ENCODE data around the gene BSX.

BSX gene

DNA sequence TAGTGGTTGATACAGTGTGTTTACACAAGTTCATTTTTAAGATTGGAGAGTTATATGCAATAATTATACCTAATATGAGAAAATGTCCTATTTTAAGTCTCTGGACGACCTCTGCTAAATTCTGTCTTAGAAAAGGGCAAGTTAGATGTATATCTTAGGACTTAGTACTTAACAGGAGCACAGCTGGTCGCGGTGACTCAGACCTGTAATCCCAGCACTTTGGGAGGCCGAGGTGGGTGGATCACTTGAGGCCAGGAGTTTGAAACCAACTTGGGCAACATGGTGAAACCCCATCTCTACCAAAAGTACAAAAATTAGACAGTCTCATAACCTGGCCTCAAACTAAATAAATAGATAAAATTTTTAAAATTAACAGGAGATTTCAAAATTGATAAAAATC lies 27.2 kb downstream of the BSX start:
- DNase-seq (ENCODE audit: low spot score): no peak

DNA sequence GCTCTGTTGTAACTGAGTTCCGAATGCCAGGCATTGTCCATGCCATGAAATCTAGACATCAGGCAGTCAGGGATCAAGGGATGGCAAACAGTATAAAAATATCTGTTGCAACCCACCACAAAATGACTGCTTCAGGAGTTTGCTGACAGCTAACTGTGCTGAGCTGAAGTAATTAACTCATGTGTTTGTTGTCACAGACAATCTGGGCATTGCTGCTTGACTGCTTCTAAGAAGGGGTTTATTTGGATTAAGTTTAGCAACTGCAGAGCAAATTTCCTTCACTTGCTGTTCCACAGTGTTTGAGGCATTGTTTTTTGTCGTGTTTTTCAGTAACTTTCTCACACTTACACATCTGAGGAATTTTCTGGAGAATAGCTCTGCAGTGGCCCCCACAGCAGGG lies 30.4 kb downstream of the BSX start:
- DNase-seq (ENCODE audit: low spot score): no peak

DNA sequence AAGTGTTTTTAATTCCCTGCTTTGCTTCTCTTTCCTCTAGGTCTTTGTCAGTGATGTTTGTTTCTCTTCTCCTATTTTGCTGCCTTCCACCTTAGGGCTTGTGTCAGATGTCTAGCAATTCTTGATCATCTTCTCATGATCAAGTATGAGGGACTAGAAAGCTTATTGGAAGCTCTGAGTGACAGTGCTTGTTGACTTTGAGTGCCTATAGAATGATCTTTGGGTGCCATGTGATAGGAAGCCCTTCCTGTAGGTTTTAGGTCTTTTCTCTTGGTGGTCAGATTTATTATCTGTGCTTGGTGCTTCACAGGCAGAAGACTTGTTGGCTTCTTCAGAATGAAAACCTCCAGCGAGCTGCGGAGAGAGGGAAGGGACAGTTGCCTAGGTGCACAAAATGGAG lies 43.1 kb downstream of the BSX start:
- DNase-seq (ENCODE audit: low spot score): no peak

DNA sequence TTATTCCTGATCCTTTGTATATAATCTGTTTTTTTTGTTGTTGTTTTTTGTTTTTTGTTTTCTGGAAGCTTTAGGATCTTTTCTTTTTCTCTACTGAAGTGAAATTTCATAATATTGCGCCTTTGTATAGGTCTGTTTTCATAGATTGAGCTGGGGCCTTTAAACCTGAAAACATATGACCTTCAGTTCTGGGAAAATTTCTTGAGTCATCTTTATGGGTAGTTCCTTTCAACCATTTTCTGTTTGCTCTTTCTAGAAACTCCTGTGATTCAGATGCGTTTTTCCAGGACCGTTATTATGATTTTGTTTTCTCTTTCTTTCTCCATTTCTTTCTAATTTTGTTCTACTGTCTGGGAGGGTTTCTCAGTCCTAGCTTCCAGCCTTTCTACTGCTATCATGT lies 43.7 kb downstream of the BSX start:
- DNase-seq (ENCODE audit: low spot score): no peak

DNA sequence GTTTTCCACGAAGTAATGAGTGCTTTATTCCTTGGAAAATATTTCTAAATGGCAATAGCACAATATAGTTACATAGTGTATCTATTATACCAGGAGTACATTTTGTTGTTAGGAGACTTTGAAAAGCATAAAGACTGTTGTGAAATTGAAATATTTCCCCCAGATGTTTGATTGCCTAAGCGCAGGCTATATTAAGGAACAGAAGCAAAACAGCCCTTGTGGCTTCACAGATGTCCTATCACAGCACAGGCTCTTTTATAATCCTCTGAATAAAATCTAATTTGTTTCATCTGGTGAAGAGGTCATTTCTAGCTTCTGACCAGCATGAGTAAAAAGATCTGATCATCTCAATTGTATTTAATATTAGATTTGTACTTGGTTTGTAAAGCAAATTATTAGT lies 48.2 kb downstream of the BSX start:
- no peak for DNase-seq (ENCODE audit: low spot score)

DNA sequence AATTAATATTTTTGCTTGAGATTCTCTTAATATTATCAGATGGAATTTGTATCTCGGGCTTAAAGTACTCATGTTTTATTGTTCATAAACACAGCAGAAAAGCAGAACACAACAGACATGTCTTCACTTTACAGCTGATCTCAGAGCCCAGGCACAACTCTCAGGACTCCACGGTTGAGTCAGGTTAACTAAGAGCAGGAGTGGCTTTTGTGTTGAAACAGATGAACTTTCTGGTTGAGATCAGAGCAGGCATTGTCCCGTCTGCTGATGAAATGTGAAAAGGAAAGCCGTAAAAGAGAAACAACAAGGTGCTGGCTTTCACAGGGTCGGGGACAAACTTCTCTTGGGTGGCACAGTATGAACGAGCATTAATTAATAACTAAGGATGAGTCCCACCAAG lies 50.1 kb downstream of the BSX start:
- no peak for DNase-seq (ENCODE audit: low spot score)

Measured in ecto neural progenitor cell (in vitro differentiated cells).